Coronary artery (tissue), 2 donors: ENCODE measurements around the gene RADIL.

Experiments
- DNase-seq: peaks from one replicate; pipeline ENCODE4 v3.0.0-alpha.2; 2017; ENCODE audit warnings: low spot score
- H3K27ac ChIP-seq, 2 donors: fragments of 200-600 bp; sonication (generic); one replicate each; pipeline ENCODE4 v1.5.1; 2016 to 2019
- H3K4me3 ChIP-seq: fragments of 200-600 bp; sonication (generic); 2 replicates; pipeline ENCODE4 v1.5.1; 2016; ENCODE audit warnings: mild to moderate bottlenecking, moderate library complexity
- CTCF ChIP-seq: fragments of 200-600 bp; sonication (generic); IDR thresholded peaks from one replicate; pipeline ENCODE4 v1.5.1; 2019; ENCODE audit warnings: antibody characterized with exemption

RADIL gene

DNA sequence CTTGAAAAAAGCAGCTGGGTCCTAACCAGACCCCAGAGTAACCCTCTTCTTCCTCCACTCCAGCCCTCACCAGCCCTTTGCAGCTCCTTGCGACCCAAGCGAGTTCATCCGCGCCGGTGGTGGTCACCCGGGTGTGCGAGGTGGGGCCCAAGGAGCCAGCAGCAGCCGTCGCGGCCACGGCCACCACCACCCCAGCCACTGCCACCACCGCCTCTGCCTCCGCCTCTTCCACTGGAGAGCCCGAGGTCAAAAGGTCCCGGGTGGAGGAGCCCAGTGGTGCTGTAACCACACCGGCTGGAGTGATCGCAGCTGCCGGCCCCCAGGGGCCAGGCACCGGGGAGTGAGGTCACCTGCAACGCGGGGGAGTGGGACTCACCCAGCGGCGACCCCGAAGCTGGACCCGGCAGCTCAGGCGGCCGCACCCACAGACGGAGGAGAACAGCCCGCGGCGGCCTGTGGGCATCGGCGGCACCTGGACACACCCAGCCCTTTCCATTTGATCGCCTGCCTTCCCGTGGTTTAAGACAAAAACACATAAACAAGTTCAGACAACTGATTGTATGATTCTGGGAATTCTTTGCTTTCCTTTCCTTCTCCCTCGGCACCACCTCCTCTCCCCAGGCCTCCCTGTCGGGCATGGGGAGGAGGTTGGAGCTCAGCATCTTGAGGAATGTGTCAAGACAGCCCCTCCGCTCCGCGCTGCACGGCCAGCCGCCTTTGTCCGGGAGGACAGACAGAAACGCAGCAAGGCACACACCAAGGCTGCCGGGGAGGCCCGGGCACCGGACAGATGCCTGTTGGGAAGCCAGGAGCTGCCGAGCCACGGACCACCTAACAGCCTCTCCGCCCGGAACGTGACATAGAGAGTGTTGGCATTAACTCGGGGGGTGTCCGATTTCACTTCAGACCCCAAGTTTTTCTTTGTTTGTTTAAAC is 121.1 kb downstream of the RADIL start:
- Histone ChIP-seq H3K4me3 (no peak overlapping the region), H3K27ac (no peak overlapping the region)
- no peak for DNase-seq
- TF ChIP-seq CTCF, result no peak

DNA sequence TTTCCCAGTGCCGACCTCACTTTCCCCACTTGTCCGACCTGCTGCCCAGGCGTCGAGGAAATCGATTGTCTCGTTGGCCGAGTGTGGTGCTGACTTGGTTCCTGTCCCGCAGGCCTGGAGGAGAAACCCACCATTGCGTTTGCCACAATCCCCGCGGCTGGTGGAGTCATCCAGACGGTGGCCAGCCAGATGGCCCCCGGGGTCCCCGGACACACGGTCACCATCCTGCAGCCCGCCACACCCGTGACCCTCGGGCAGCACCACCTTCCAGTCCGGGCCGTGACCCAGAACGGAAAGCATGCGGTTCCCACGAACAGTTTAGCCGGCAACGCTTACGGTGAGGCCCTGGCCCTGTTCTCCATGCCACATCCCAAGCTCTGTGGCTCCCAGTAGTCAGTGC is 122.6 kb downstream of the RADIL start:
- DNase-seq, result no peak
- Histone ChIP-seq H3K27ac (no peak overlapping the region), H3K4me3 (no peak overlapping the region)
- no peak for TF ChIP-seq CTCF

DNA sequence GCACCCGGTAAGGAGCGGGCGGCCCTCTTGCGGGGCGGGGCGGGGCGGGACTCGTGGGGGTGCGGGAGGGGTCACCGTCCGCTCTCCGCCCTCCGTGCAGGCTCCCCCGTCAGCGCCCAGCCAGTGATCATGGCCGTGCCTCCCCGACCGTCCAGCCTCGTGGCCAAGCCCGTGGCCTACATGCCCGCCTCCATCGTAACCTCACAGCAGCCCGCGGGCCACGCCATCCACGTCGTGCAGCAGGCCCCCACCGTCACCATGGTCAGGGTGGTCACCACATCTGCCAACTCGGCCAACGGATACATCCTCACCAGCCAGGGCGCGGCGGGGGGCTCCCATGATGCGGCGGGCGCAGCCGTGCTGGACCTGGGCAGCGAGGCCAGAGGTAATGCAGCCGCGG is 124.3 kb downstream of the RADIL start:
- Histone ChIP-seq H3K4me3 (no peak overlapping the region), H3K27ac (no peak overlapping the region)
- DNase-seq, result no peak
- TF ChIP-seq CTCF, result no peak

DNA sequence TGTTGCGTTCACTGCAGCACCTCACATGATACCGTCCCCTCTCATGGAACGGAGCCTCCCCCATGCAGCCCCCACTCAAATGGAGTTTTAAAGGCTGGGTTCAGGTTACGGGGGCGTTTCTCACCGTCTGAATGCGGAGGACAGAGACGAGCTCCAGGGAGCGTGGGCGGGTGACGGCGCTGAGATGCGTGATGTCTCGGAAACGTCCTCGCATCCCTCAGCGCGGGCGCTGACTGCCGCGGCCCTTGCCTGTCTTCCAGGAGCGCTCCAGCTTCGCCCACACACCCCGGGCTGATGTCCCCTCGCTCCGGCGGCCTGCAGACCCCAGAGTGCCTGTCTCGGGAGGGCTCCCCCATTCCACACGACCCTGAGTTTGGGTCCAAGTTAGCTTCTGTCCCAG is 124.7 kb downstream of the RADIL start:
- no peak for DNase-seq
- TF ChIP-seq CTCF, result no peak
- H3K4me3 ChIP-seq, result no peak overlapping the region
- H3K27ac ChIP-seq, result no peak overlapping the region

GRCh38 chr7:4758111-4758510 is 125.4 kb downstream of the RADIL start:
- no peak overlapping the region for H3K4me3 ChIP-seq
- no peak for TF ChIP-seq CTCF
- DNase-seq, result no peak
- H3K27ac ChIP-seq, result no peak overlapping the region

DNA sequence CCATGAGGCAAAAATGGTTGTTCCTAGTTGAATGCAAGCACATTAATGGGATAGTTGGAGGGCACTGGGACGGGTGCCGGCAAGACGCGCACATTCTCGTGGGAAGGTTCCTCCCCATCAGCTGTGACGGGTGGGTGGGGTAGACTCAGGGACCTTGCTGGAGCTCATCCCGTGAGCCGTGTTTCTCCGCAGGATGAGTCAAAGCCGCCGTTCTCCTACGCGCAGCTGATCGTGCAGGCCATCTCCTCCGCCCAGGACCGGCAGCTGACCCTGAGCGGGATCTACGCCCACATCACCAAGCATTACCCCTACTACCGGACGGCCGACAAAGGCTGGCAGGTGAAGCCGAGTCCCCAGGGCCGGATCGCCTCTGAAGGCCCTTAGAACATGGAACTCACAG is 128.5 kb downstream of the RADIL start:
- Histone ChIP-seq H3K4me3 (no peak overlapping the region), H3K27ac (no peak overlapping the region)
- no peak for DNase-seq
- TF ChIP-seq CTCF, result no peak

- no peak for TF ChIP-seq CTCF
- DNase-seq, result no peak
- H3K4me3 ChIP-seq, result no peak overlapping the region
- H3K27ac ChIP-seq, result no peak overlapping the region
These were observed 129.0 kb downstream of the RADIL start for GRCh38 chr7:4754433-4755010.
